ENCODE measurements around the gene HPSE2.

HPSE2 gene

DNA sequence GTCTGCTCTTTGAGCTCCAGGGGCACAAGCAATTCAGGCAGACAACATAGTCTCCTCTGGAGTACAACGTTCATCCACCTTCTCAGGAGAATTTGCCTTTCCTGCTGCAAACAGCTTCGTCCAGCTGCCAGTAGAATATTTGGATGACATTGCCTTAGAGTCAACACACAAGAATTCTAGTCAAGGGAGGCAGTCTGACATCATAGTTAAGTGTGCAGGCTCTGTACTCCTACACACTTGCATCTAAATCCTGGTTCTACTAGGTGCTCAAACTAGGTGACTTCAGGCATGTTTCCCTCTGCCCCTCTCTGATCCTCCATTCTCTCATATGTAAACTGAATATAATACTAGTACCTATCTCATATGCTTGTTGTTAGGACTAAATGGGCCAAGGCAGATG, 314.8 kb downstream of the HPSE2 start:
- in situ Hi-C loops (cut with HindIII; ENCODE audit: low sequenced_read_pairs): no loop called here
- TF ChIP-seq CTCF (IDR thresholded peaks at IDR 0.05; ENCODE audit: low read depth, low read length): no peak
- no peak overlapping the region for H3K4me3 ChIP-seq (ENCODE audit: low read depth, low read length)
- no peak for DNase-seq (ENCODE audit: low read depth, low spot score)

- no peak overlapping the region for H3K4me3 ChIP-seq (ENCODE audit: low read depth, low read length)
- in situ Hi-C loops (cut with HindIII; ENCODE audit: low sequenced_read_pairs): no loop called here
- no peak for TF ChIP-seq CTCF (IDR thresholded peaks at IDR 0.05; ENCODE audit: low read depth, low read length)
- DNase-seq (ENCODE audit: low read depth, low spot score): no peak
Observed at GRCh38 chr10:98920360-98920759, 315.3 kb downstream of the HPSE2 start.

- H3K4me3 ChIP-seq (ENCODE audit: low read depth, low read length): no peak overlapping the region
- in situ Hi-C loops (cut with HindIII; ENCODE audit: low sequenced_read_pairs): no loop called here
- TF ChIP-seq CTCF (IDR thresholded peaks at IDR 0.05; ENCODE audit: low read depth, low read length): no peak
- DNase-seq (ENCODE audit: low read depth, low spot score): no peak
Observed at GRCh38 chr10:98919899-98920298, 315.8 kb downstream of the HPSE2 start.

DNA sequence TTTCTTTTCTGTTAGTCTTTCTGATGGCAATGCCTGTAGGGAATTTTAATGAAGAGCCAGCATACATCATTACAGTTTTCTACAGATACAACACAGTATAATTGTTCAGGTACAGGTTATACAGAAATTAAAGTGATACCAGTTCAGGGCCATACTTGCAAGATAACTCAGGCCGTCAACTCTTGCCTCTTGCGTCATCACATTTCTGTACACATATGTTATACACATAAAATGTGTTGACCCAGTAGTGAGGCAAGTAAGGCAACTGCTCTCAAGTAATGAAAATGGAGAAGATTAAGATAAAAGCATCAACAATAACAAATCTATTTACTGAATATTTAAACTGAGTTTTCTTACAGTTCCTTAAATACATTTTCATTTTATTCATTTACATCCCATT, 317.8 kb downstream of the HPSE2 start:
- in situ Hi-C loops (cut with HindIII; ENCODE audit: low sequenced_read_pairs): no loop called here
- no peak overlapping the region for H3K4me3 ChIP-seq (ENCODE audit: low read depth, low read length)
- no peak for DNase-seq (ENCODE audit: low read depth, low spot score)
- TF ChIP-seq CTCF (IDR thresholded peaks at IDR 0.05; ENCODE audit: low read depth, low read length): no peak

DNA sequence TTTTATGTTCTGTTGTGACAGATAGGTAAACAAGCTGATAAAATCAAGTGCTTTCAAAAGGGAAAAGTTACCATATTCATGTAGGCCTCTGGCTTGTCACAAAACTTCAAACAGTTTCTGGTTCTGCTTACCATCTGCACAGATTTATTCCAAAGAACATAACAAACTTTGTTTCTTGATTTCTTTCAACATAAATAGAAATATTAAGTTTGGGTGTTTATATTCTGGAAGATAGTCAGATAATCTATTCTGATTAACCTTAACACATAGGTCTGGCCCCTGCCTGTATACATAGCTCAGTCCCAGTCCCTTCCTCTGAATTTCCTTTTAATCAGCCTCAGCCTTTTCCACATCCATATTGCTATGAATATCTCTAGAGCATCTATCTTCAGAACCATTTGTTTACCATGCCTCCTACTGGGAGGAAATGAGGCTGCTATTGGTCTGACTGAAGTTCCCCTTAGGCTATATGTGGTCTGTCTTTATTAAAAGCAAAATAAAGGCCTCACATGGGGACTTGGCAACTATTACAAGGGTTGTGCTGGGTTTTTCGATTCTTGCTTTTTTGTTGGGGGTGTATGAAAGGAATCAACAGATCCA, 319.0 kb downstream of the HPSE2 start:
- DNase-seq (ENCODE audit: low read depth, low spot score): no peak
- TF ChIP-seq CTCF (IDR thresholded peaks at IDR 0.05; ENCODE audit: low read depth, low read length): no peak
- no peak overlapping the region for H3K4me3 ChIP-seq (ENCODE audit: low read depth, low read length)
- in situ Hi-C loops (cut with HindIII; ENCODE audit: low sequenced_read_pairs): no loop called here

DNA sequence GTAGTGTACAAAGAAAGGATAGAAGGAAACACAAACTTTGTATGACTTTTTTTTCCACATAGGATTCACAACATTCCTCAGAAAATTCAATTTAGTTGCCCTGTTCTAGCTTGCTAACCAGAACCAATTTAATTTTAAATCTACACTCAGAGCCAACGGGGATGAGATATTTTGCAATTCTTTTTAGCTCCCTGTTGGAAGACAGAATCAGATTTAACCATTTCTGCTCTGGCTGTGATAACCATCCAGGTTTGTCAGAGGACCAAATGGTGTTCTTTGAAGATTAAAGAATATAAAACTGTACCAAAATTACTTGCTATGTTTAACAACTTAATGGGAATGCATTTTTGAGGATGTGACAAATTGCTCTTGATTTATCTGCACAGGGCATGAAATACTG, 319.7 kb downstream of the HPSE2 start:
- no peak for DNase-seq (ENCODE audit: low read depth, low spot score)
- in situ Hi-C loops (cut with HindIII; ENCODE audit: low sequenced_read_pairs): no loop called here
- no peak overlapping the region for H3K4me3 ChIP-seq (ENCODE audit: low read depth, low read length)
- TF ChIP-seq CTCF (IDR thresholded peaks at IDR 0.05; ENCODE audit: low read depth, low read length): no peak

DNA sequence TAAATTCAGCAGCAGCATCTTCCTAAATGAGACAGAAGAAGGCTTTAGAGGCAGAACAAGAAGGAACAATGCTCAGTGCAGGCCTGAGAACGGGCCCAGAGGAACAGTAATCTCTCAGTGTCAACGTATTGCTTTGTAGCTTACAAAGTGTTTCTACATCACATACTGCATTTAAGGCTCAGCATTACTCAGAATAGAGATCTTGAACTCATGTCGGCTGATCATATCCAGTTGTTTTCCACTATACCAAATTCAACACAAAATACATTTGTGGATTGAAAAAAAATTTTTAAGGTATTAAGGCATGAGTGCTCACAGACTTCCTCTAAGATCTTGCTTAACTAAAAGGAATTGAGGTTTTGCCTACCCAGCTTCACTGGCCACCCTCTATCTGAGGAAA, 325.1 kb downstream of the HPSE2 start:
- no peak for DNase-seq (ENCODE audit: low read depth, low spot score)
- in situ Hi-C loops (cut with HindIII; ENCODE audit: low sequenced_read_pairs): no loop called here
- H3K4me3 ChIP-seq (ENCODE audit: low read depth, low read length): no peak overlapping the region
- TF ChIP-seq CTCF (IDR thresholded peaks at IDR 0.05; ENCODE audit: low read depth, low read length): no peak
